ENCODE results near the gene ASCC1. TPM values are rescaled to one million over a fixed set of nuclear protein-coding genes. Genes with fewer than 3 reads are reported as not detected.

ASCC1 gene
- total and polyA plus RNA-seq, 2 donors (not counting 1 experiment from before 2014, with no cell fraction given) = 17.9 to 28.1 TPM

DNA sequence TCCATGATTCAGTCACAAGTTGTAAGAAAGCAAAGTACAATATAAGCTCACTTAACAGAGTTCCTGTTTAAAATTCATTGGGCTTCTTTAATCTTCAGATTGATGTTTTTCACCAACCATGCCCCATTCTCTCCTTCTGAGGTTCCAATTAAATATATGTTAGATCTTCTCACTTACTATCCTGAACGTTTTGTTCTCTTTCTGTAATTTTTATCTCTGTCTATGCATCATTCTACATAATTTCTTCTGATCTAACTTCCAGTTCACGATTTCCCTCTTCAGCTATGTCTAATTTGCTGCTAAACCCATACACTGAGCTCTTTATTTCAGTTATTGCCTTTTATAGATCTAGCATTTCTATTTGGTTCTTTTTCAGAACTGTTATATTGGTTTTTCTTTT is 99.7 kb downstream of the ASCC1 start:
- POLR2A ChIA-PET = no interaction called here
- peaks cover 6% of the 10 kb centered on the region for H3K79me2 ChIP-seq (ENCODE audit: control insufficient read depth, insufficient read depth, low read length)
- no peaks in the 10 kb centered on the region for H3K4me1 ChIP-seq (ENCODE audit: control insufficient read depth in 2 of 2, insufficient read depth in 2 of 2, low read length in 2 of 2)
- H3K27ac ChIP-seq (ENCODE audit: low read length in 2 of 2) = no peak overlapping the region
- H3K9me3 ChIP-seq (ENCODE audit: control extremely low read depth in 1 of 3, control insufficient read depth in 2 of 3, insufficient read depth in 1 of 3, low read length in 2 of 3) = peaks cover 4 to 6% (median 5%) of the 10 kb centered on the region in 3 donors
- Mint-ChIP-seq H3K4me1 (no peaks in the 10 kb centered on the region), H3K9me3 (ENCODE audit: insufficient read depth) (no peaks in the 10 kb centered on the region), H3K4me3 (no peak overlapping the region), H3K27me3 (no peaks in the 10 kb centered on the region), H3K27ac (no peak overlapping the region)
- 100% methylated on average over 1 of the region's 2 CpGs for WGBS (ENCODE audit: insufficient coverage)
- no peak overlapping the region for H3K4me2 ChIP-seq (replicated peaks; ENCODE audit: low read depth, low read length, poor library complexity, severe bottlenecking)
- CTCF ChIA-PET = interaction anchor here (1.5 to 2.6 kb wide), 2 partner anchors 10 to 221 kb away, joined by 4 to 7 read pairs; no protein-coding TSS in a partner anchor
- no peak overlapping the region for H2AFZ ChIP-seq (ENCODE audit: insufficient read depth, low read depth, low read length, poor library complexity, severe bottlenecking)
- H4K20me1 ChIP-seq (ENCODE audit: control insufficient read depth, insufficient read depth, low read length, poor library complexity, severe bottlenecking) = no peaks in the 10 kb centered on the region
- TF ChIP-seq EZH2 (IDR thresholded peaks at IDR 0.05; ENCODE audit: borderline replicate concordance, insufficient read depth, low read depth, low read length, poor library complexity, severe bottlenecking) = no peak
- no peak for TF ChIP-seq CTCF (IDR thresholded peaks at IDR 0.05)
- no peak overlapping the region for H3K4me3 ChIP-seq (ENCODE audit: control extremely low read depth in 1 of 5, extremely low read depth in 1 of 5, insufficient read depth in 1 of 5, low read depth in 2 of 5, low read length in 4 of 5)
- H3K36me3 ChIP-seq (replicated peaks in 1 of 2; ENCODE audit: control extremely low read depth in 1 of 2, control insufficient read depth in 1 of 2, extremely low read depth in 1 of 2, insufficient read depth in 2 of 2, low read length in 1 of 2) = peaks cover 9 to 11% of the 10 kb centered on the region in 2 experiments
- no peaks in the 10 kb centered on the region for H3K27me3 ChIP-seq (replicated peaks in 1 of 4; ENCODE audit: control extremely low read depth in 1 of 4, control insufficient read depth in 3 of 4, insufficient read depth in 4 of 4, low read length in 3 of 4)
- intact Hi-C loops (cut with micrococcal nuclease) = no loop called here
- DNase-seq = no peak
- no peak for ATAC-seq (ENCODE audit: low read depth)
- H3K9ac ChIP-seq (ENCODE audit: low read length) = no peak overlapping the region

- no CpG with 5 or more reads among the region's 2 CpGs for WGBS (ENCODE audit: insufficient coverage)
- intact Hi-C loops (cut with micrococcal nuclease) = no loop called here
- Histone ChIP-seq H3K27me3 (replicated peaks in 1 of 4; ENCODE audit: control extremely low read depth in 1 of 4, control insufficient read depth in 3 of 4, insufficient read depth in 4 of 4, low read length in 3 of 4) (no peaks in the 10 kb centered on the region), H3K36me3 (replicated peaks in 1 of 2; ENCODE audit: control extremely low read depth in 1 of 2, control insufficient read depth in 1 of 2, extremely low read depth in 1 of 2, insufficient read depth in 2 of 2, low read length in 1 of 2) (peaks cover 5 to 9% of the 10 kb centered on the region in 2 experiments), H3K4me1 (ENCODE audit: control insufficient read depth in 2 of 2, insufficient read depth in 2 of 2, low read length in 2 of 2) (peaks cover under 1% of the 10 kb centered on the region in 2 donors), H3K79me2 (ENCODE audit: control insufficient read depth, insufficient read depth, low read length) (peaks cover 4% of the 10 kb centered on the region), H3K4me2 (replicated peaks; ENCODE audit: low read depth, low read length, poor library complexity, severe bottlenecking) (no peak overlapping the region), H3K27ac (ENCODE audit: low read length in 2 of 2) (no peak overlapping the region), H3K4me3 (ENCODE audit: control extremely low read depth in 1 of 5, extremely low read depth in 1 of 5, insufficient read depth in 1 of 5, low read depth in 2 of 5, low read length in 4 of 5) (no peak overlapping the region), H3K9me3 (ENCODE audit: control extremely low read depth in 1 of 3, control insufficient read depth in 2 of 3, insufficient read depth in 1 of 3, low read length in 2 of 3) (peaks cover 4 to 6% (median 5%) of the 10 kb centered on the region in 3 donors), H3K9ac (ENCODE audit: low read length) (no peak overlapping the region), H4K20me1 (ENCODE audit: control insufficient read depth, insufficient read depth, low read length, poor library complexity, severe bottlenecking) (no peaks in the 10 kb centered on the region), H2AFZ (ENCODE audit: insufficient read depth, low read depth, low read length, poor library complexity, severe bottlenecking) (no peak overlapping the region)
- ChIA-PET POLR2A (no interaction called here), CTCF (interaction anchor here (1.2 to 1.5 kb wide), 2 partner anchors 11 to 222 kb away, joined by 4 read pairs; no protein-coding TSS in a partner anchor)
- Mint-ChIP-seq H3K4me1 (no peaks in the 10 kb centered on the region), H3K9me3 (ENCODE audit: insufficient read depth) (no peaks in the 10 kb centered on the region), H3K27ac (no peak overlapping the region), H3K4me3 (no peak overlapping the region), H3K27me3 (no peaks in the 10 kb centered on the region)
- ATAC-seq (ENCODE audit: low read depth) = no peak
- TF ChIP-seq EZH2 (IDR thresholded peaks at IDR 0.05; ENCODE audit: borderline replicate concordance, insufficient read depth, low read depth, low read length, poor library complexity, severe bottlenecking) (no peak), CTCF (IDR thresholded peaks at IDR 0.05) (no peak)
- DNase-seq = no peak
Observed at GRCh38 chr10:72114706-72115450, 101.2 kb downstream of the ASCC1 start.
